GM12878 (cell line): ENCODE data around the gene LRTM1. TPM values are rescaled to one million over a fixed set of nuclear protein-coding genes. Genes with fewer than 3 reads are reported as not detected.

ENCODE experiments used
- ATAC-seq: fragments of 200-7000 bp; cut with Tn5 transposase; 3 replicates; pipeline ENCODE4 v1.9.1; 2020; ENCODE audit warnings: mild to moderate bottlenecking, moderate library complexity
- BruUV-seq: library from RNA; stranded (reverse); fragments of 400-500 nt; replicated peaks from 2 replicates; lab custom pipeline; 2021; lab: Mats Ljungman, UMichigan
- CTCF ChIA-PET: fragments of 300-600 bp; sonication (Branson Sonifier 250); formaldehyde crosslinking; extraction: SDS; loops from one replicate; lab custom pipeline; 2021; ENCODE audit warnings: inconsistent platforms; lab: Yijun Ruan, JAX
- POLR2A ChIA-PET: fragments of 350-600 bp; formaldehyde crosslinking; extraction: SDS; loops from one replicate; lab custom pipeline; 2021; ENCODE audit warnings: inconsistent platforms; lab: Charles Lee
- RAD21 ChIA-PET: fragments of 300-600 bp; sonication (Branson Sonifier 250); formaldehyde crosslinking; loops from one replicate; lab custom pipeline; 2023; ENCODE audit warnings: antibody characterized with exemption; ENCODE audit not compliant: unreplicated experiment; lab: Charles Lee
- SMC1A ChIA-PET: fragments of 300-600 bp; sonication (Branson Sonifier 250); formaldehyde crosslinking; loops from one replicate; lab custom pipeline; 2023; ENCODE audit not compliant: unreplicated experiment, uncharacterized antibody; lab: Charles Lee
- DNase-seq: peaks from one replicate; pipeline ENCODE4 v3.0.0-alpha.2; 2011; ENCODE audit warnings: low read depth, low spot score
- FAIRE-seq: peaks from 3 replicates; lab custom pipeline; 2011; peaks lifted over from hg19 to GRCh38; lab: Jason Lieb, UNC
- H2AFZ ChIP-seq: 2 replicates; pipeline ENCODE4 v1.6.0; 2011; ENCODE audit warnings: low read depth, low read length, control low read depth; ENCODE audit not compliant: control insufficient read depth
- H3K27ac ChIP-seq: 2 replicates; pipeline ENCODE4 v1.5.1; 2011; ENCODE audit warnings: control low read depth; ENCODE audit not compliant: control insufficient read depth, insufficient read depth
- H3K27me3 ChIP-seq, 2 experiments: replicated peaks in 1 of 2; 2 replicates each; pipeline versions ENCODE4 v1.6.0 to v1.6.1; 2011; ENCODE audit warnings: low read length in 1 of 2; ENCODE audit not compliant: control insufficient read depth in 2 of 2, insufficient read depth in 2 of 2
- H3K36me3 ChIP-seq, 2 experiments: 2 replicates each; pipeline ENCODE4 v1.5.1; 2011; ENCODE audit warnings: low read length in 1 of 2; ENCODE audit not compliant: control insufficient read depth in 2 of 2, insufficient read depth in 2 of 2
- H3K4me1 ChIP-seq: 2 replicates; pipeline ENCODE4 v1.6.1; 2011; ENCODE audit warnings: mild to moderate bottlenecking, low read length, moderate library complexity, mixed read lengths; ENCODE audit not compliant: control insufficient read depth, insufficient read depth
- H3K4me2 ChIP-seq: 2 replicates; pipeline ENCODE4 v1.6.0; 2011; ENCODE audit warnings: control low read depth; ENCODE audit not compliant: control insufficient read depth, insufficient read depth
- H3K4me3 ChIP-seq: fragments of 200-600 bp; sonication (generic); 2 replicates; pipeline ENCODE4 v1.5.1; 2016
- H3K79me2 ChIP-seq: 2 replicates; pipeline ENCODE4 v1.6.0; 2011; ENCODE audit warnings: low read length; ENCODE audit not compliant: control insufficient read depth, insufficient read depth
- H3K9ac ChIP-seq: 2 replicates; pipeline ENCODE4 v1.8.0; 2011; ENCODE audit warnings: low read length, control low read depth, mixed read lengths; ENCODE audit not compliant: control insufficient read depth, insufficient read depth
- H3K9me3 ChIP-seq: replicated peaks from 3 replicates; pipeline ENCODE4 v1.5.1; 2011; ENCODE audit warnings: mild to moderate bottlenecking, low read length; ENCODE audit not compliant: control insufficient read depth, insufficient read depth
- H4K20me1 ChIP-seq: 2 replicates; pipeline ENCODE4 v1.6.0; 2011; ENCODE audit not compliant: control insufficient read depth, insufficient read depth
- ATF2 ChIP-seq: IDR thresholded peaks from 2 replicates; pipeline ENCODE4 v1.6.1; 2012; ENCODE audit warnings: low read length, inconsistent platforms
- FOXK2 ChIP-seq: fragments of 450-650 bp; IDR thresholded peaks from 2 replicates; pipeline ENCODE4 v1.6.1; 2017; ENCODE audit warnings: mild to moderate bottlenecking, moderate library complexity
- HDAC6 ChIP-seq: fragments of 200-600 bp; sonication (generic); IDR thresholded peaks from one replicate; pipeline ENCODE4 v1.8.0; 2017; ENCODE audit warnings: antibody characterized with exemption; ENCODE audit not compliant: unreplicated experiment
- MYB ChIP-seq: fragments of 150-350 bp; IDR thresholded peaks from 2 replicates; pipeline ENCODE4 v1.6.1; 2014; ENCODE audit warnings: mild to moderate bottlenecking, low read depth, low read length, borderline replicate concordance
- PBX3 ChIP-seq: IDR thresholded peaks from 2 replicates; pipeline ENCODE4 v1.6.1; 2011; ENCODE audit warnings: mild to moderate bottlenecking, low read depth, low read length, moderate library complexity; ENCODE audit not compliant: insufficient replicate concordance
- POLR2AphosphoS2 ChIP-seq: IDR thresholded peaks from 2 replicates; pipeline ENCODE4 v1.6.1; 2011; ENCODE audit warnings: low read depth, mild to moderate bottlenecking, low read length, improper control_type of control experiment, moderate library complexity
- RAD51 ChIP-seq: fragments of 450-650 bp; IDR thresholded peaks from 2 replicates; pipeline ENCODE4 v1.6.1; 2016; ENCODE audit warnings: moderate library complexity, mild to moderate bottlenecking, inconsistent platforms
- SIN3A ChIP-seq: IDR thresholded peaks from 2 replicates; pipeline ENCODE4 v1.6.1; 2012; ENCODE audit warnings: low read depth, low read length, improper control_type of control experiment
- SPI1 ChIP-seq: IDR thresholded peaks from 2 replicates; pipeline ENCODE4 v1.6.1; 2011; ENCODE audit warnings: low read depth, mild to moderate bottlenecking, low read length, moderate library complexity, borderline replicate concordance; ENCODE audit not compliant: insufficient read depth
- SREBF1 ChIP-seq: IDR thresholded peaks from 2 replicates; pipeline ENCODE4 v1.6.1; 2012; ENCODE audit warnings: mild to moderate bottlenecking, low read length
- ZBED1 ChIP-seq: IDR thresholded peaks from 2 replicates; pipeline ENCODE4 v1.6.1; 2016; ENCODE audit warnings: borderline replicate concordance
- WGBS: methylation state at CpG from one replicate; pipeline ENCODE4 v1.1.6; 2016; ENCODE audit warnings: low lambda C conversion rate; ENCODE audit not compliant: insufficient replicate concordance, insufficient coverage; ENCODE audit errors: missing lambda C conversion rate; 5-methylcytosine and 5-hydroxymethylcytosine counted together
- in situ Hi-C: fragments of 300-500 bp; cut with MboI; formaldehyde crosslinking; loops from 9 replicates; pipeline ENCODE4 v1.14.3; 2018; ENCODE audit warnings: mixed read lengths
- intact Hi-C: fragments of 100-400 bp; cut with micrococcal nuclease; formaldehyde crosslinking; loops from one replicate; pipeline ENCODE4 v1.14.2; 2022; ENCODE audit not compliant: unreplicated experiment
- polyA plus RNA-seq, 11 experiments: library from polyadenylated mRNA; depleted of rRNA in 4 of 11; unstranded in 6 of 11; stranded (reverse) in 5 of 11; fragments of >200 nt; fragmentation: Nextera tagmentation in 4 of 11; fragmentation: Illumina TruSeq in 1 of 11; extraction: Ambion mirVana in 4 of 11; extraction: Trizol in 1 of 11; gene quantifications; 1 replicate in 1 of 11; 2 replicates in 10 of 11; pipeline versions ENCODE4 v1.2.1 to v1.2.3, GENCODE V29; 2011 to 2016; ENCODE audit warnings: inconsistent platforms in 2 of 11, missing spikeins in 2 of 11, low read depth in 1 of 11
- total RNA-seq, 4 experiments: library from RNA; depleted of rRNA in 3 of 4; stranded (reverse); fragments of >200 nt in 3 of 4; fragmentation: Illumina TruSeq in 1 of 4; extraction: Trizol in 1 of 4; gene quantifications; 2 replicates each; pipeline versions ENCODE4 v1.2.1 to v1.2.3, GENCODE V29; 2013 to 2021

Gene LRTM1
- total and polyA plus RNA-seq, 10 of the 15 experiments (the other 5 are each of a cell fraction or from before 2014, with no cell fraction given), result 0.08 TPM; not detected in 9

- FAIRE-seq (no peak), ATAC-seq (no peak)
- no peak overlapping the region for H2AFZ ChIP-seq
- H3K79me2 ChIP-seq, result no peaks in the 10 kb centered on the region
- no peak overlapping the region for H3K4me3 ChIP-seq
- no peaks in the 10 kb centered on the region for H3K4me1 ChIP-seq
- H3K27me3 ChIP-seq, result 0 out of 4 replicates have a peak, but pooled peaks cover 0 to 2% of the 10 kb centered on the region in 2 experiments
- no peaks in the 10 kb centered on the region for H4K20me1 ChIP-seq
- H3K9ac ChIP-seq, result no peak overlapping the region
- BruUV-seq, result no TSS peak
- intact Hi-C loops (no loop called here), in situ Hi-C loops (no loop called here)
- H3K9me3 ChIP-seq, result no peaks in the 10 kb centered on the region
- no peak overlapping the region for H3K27ac ChIP-seq
- SMC1A ChIA-PET, result no interaction called here
- H3K36me3 ChIP-seq, result no peaks in the 10 kb centered on the region
- POLR2A ChIA-PET, result interaction anchor here (0.5 kb wide), 1 partner anchor 426 kb away, joined by 3 read pairs; no protein-coding TSS in a partner anchor
- CTCF ChIA-PET, result no interaction called here
- 46% methylated on average over 4 of the region's 4 CpGs for WGBS
- RAD21 ChIA-PET, result no interaction called here
- no peak for TF ChIP-seq HDAC6
- no peak for TF ChIP-seq SIN3A
- TF ChIP-seq, all 136 proteins: peak for 0
- H3K4me2 ChIP-seq, result no peak overlapping the region
- DNase-seq, result no peak
These were observed 50.1 kb downstream of the LRTM1 start for GRCh38 chr3:54877730-54878129.

DNA sequence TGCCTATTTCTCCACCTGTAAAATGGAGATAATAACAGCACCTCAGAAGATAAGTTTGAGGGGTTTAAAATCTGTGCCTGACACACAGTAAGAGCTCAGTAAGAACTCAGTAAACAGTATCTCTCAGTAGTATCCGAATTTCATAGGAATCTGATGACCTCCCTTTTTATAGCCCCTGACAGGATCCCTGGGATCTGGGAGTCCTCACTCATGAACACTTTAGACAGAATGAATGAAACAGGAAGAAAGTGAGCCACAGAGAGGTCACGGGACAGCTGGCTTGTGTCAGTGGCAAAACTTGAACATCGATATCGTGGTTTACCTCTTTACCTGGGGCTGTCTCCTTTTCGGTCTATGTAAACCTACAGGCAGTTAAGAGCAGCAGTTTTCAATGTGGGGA lies 51.2 kb downstream of the LRTM1 start:
- Histone ChIP-seq H4K20me1 (no peaks in the 10 kb centered on the region), H3K9ac (no peak overlapping the region), H3K79me2 (no peaks in the 10 kb centered on the region), H3K36me3 (no peaks in the 10 kb centered on the region), H2AFZ (no peak overlapping the region), H3K4me3 (no peak overlapping the region), H3K27ac (no peak overlapping the region), H3K27me3 (0 out of 4 replicates have a peak, but pooled peaks cover 0 to 2% of the 10 kb centered on the region in 2 experiments), H3K4me2 (no peak overlapping the region), H3K9me3 (no peaks in the 10 kb centered on the region), H3K4me1 (no peaks in the 10 kb centered on the region)
- no peak for DNase-seq
- TF ChIP-seq PBX3, result no peak
- TF ChIP-seq ATF2, result no peak
- TF ChIP-seq SIN3A, result no peak
- no peak for TF ChIP-seq FOXK2
- TF ChIP-seq MYB, result no peak
- TF ChIP-seq POLR2AphosphoS2, result no peak
- TF ChIP-seq RAD51, result no peak
- TF ChIP-seq SREBF1, result no peak
- no peak for TF ChIP-seq ZBED1
- TF ChIP-seq SPI1, result no peak
- FAIRE-seq, result no peak
- ChIA-PET RAD21 (no interaction called here), CTCF (no interaction called here), POLR2A (no interaction called here), SMC1A (no interaction called here)
- intact Hi-C loops (no loop called here), in situ Hi-C loops (no loop called here)
- 22% methylated on average over 5 of the region's 5 CpGs for WGBS
- no peak for ATAC-seq
- BruUV-seq, result no TSS peak
